GM12865 (cell line): ENCODE measurements around the gene SPOCK1.

ENCODE experiments used
- DNase-seq: peaks from one replicate; pipeline ENCODE4 v3.0.0; 2010; ENCODE audit warnings: low read depth
- H3K4me3 ChIP-seq: 2 replicates; pipeline ENCODE4 v1.5.1; 2011; ENCODE audit warnings: mild to moderate bottlenecking, low read depth, low read length, control low read depth
- TF ChIP-seq, protein P1 (sequence below): IDR thresholded peaks from 2 replicates; pipeline ENCODE4 v1.5.1; 2011; ENCODE audit warnings: low read length, control low read depth, low read depth, inconsistent platforms; ENCODE audit not compliant: insufficient read depth; ENCODE audit errors: missing control alignments

SPOCK1 gene

DNA sequence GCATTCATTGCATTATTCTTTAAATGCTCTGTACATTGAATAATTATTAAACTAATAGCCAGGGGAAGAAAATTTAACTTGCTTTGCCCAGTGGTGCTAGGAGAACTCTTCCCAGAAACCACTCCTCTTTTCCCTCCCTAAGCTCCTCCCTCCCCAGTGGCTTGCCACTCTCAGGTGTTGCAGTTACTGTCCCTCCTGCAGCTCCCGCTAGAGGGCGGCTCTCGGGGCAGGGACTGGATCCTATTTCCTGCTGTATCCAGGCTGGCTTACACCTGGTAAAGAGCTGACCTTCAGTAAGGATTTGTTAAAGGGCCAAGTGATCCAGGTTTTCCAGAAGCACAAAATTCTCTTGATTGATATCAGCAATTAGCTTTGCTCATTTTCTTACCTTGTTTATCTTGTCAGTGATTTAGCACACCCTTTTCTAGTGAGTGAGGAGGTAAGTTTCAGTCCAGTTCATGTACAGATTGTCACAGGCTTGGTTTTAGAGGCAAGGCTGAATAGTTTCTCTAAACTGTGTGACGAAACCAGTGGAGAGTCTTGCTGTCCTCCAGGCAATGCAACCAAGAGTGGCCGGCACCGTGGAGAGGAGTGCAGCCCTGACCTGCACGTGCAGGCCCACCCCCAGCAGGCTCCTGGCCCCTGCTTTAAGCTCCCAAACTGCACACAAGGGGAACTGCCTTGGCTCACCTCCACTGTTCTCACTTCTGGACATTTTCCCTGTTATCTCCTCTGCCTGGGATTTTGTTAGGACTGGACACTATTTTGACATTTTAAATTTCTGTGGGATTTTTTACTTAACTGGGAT lies 423.8 kb downstream of the SPOCK1 start:
- no peak overlapping the region for H3K4me3 ChIP-seq
- DNase-seq, result peak; percentile 49
- TF ChIP-seq, protein P1, sequence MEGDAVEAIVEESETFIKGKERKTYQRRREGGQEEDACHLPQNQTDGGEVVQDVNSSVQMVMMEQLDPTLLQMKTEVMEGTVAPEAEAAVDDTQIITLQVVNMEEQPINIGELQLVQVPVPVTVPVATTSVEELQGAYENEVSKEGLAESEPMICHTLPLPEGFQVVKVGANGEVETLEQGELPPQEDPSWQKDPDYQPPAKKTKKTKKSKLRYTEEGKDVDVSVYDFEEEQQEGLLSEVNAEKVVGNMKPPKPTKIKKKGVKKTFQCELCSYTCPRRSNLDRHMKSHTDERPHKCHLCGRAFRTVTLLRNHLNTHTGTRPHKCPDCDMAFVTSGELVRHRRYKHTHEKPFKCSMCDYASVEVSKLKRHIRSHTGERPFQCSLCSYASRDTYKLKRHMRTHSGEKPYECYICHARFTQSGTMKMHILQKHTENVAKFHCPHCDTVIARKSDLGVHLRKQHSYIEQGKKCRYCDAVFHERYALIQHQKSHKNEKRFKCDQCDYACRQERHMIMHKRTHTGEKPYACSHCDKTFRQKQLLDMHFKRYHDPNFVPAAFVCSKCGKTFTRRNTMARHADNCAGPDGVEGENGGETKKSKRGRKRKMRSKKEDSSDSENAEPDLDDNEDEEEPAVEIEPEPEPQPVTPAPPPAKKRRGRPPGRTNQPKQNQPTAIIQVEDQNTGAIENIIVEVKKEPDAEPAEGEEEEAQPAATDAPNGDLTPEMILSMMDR, result peak; percentile 63

DNA sequence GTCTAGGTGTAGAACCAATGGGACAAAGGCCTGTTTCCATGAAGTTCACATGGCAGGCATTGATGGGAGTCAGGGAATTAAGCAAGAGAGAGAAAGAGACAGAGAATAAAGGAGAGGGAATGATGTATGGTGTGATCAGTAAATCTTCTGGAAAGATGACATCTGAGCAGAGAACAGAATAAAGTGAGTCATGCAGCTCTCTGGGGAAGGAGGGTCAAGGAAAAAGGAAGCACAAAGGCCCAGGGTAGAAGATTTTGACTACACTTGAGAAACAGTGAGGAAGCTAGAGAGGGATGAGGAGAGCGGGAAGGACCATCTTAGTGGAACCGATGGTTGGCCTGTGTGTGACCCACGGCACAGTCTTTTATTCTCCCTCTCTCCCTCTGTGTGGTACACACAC lies 425.9 kb downstream of the SPOCK1 start:
- TF ChIP-seq, protein P1, result no peak
- DNase-seq, result no peak
- H3K4me3 ChIP-seq, result no peak overlapping the region

DNA sequence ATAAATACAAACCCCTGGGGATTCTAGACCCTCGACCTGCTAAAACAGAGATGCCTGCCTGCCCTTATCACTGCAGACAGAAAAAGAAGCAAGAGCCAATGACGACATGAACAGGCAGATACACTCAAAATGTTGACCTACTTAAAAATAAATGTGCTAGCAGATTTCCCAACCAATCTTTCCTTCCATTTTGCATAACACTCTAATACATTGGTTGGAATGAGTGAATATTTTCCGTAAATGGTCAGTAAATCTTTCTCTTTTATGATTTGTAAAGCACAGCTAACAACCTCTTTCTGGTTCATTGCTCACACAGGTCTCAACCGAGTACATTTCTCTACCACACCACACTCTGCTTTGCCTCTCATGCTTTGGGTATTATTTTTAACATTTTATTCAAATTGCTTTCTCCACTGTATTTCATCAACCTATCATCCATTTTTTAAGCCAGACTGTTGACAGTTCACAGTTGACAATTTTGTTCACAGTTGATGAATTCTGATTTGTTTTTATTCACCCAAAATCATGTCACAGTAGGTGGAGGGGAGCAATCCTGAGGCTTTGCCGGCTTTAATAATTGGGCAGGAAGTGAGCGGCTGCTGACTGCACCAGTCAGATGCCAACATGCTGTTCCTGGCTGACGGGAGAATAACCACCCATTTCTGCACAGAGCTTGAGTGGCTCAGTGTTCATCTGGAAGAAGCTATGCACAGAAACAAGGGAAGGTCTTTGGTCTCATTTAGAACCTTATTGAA lies 426.6 kb downstream of the SPOCK1 start:
- TF ChIP-seq, protein P1, result no peak
- no peak for DNase-seq
- H3K4me3 ChIP-seq, result no peak overlapping the region

DNA sequence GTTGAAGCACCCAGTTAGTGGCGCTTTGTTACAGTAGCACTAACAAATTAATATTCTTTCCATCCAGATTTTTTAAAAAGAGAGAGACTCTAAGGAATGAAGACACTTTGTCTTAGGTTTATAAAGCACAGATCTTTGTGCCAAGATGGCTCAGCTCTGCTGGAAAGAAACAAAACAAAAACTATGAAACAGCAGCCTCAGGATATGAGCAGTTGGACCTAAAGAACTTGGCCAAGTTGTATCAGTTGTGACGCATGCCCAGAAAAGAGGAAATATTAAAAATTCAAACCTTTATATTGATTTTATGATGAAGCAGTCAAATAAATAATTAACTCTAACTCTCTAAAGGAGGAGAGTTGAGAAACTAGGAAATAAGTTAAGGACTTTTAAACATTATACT lies 427.2 kb downstream of the SPOCK1 start:
- TF ChIP-seq, protein P1, result no peak
- H3K4me3 ChIP-seq, result no peak overlapping the region
- DNase-seq, result no peak

DNA sequence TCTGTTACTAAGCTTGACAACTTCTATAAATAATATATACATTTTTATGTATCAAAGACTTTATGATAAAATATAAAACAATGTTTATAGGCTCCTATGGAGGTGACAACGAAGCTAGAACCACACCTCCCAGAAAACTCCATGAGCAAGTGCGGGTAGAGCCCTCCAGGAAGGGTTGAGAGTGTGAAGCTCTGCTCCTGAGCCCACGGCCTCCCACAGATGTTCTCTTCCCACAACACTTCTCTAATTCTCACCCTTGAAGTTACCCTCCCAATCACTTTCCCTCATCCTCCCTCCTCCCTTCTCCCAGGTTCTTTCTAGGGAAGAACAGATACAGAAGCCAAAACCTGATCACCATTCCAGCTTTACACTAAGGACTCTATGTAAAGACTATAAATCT lies 427.6 kb downstream of the SPOCK1 start:
- DNase-seq, result no peak
- TF ChIP-seq, protein P1, result no peak
- H3K4me3 ChIP-seq, result no peak overlapping the region

DNA sequence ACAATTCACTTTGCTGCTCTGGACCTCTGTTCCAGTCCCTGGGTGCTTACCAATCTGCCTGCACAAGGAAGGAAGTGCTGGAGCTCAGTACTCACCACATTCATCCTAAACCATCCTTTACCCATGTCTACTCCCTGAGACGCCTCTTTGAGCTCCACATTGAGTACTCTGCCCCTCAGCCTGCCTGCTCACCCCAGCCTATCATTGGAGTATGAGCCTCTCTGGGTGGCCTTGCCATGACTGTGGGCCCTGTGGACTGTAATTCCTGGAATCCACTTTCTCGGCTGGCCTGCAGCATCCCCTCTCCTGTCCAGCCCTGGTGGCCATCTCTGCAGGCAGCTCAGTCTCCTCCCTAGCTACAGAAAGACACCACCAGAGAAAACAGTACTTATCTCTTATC lies 428.6 kb downstream of the SPOCK1 start:
- DNase-seq, result no peak
- TF ChIP-seq, protein P1, result no peak
- H3K4me3 ChIP-seq, result no peak overlapping the region
